Fibroblast of lung (primary cell): ENCODE data around the gene PBX4. TPM values are rescaled to one million over a fixed set of nuclear protein-coding genes. Genes with fewer than 3 reads are reported as not detected.
"Not testable (repeated sequence)": the region's sequence is repeated elsewhere in the genome, so short reads cannot be mapped to it uniquely, and the experiment has no call there.

ENCODE experiments used
- DNase-seq, 2 donors: peaks; one replicate each; pipeline versions ENCODE4 v3.0.0 to v3.0.0-alpha.2; 2010; ENCODE audit warnings: low read depth in 2 of 2
- H2AFZ ChIP-seq: 2 replicates; pipeline ENCODE4 v1.5.1; 2012; ENCODE audit warnings: low read length, control low read depth, inconsistent platforms
- H3K27ac ChIP-seq: 2 replicates; pipeline ENCODE4 v1.5.1; 2011; ENCODE audit warnings: low read length, control low read depth; ENCODE audit not compliant: insufficient read depth
- H3K27me3 ChIP-seq: 2 replicates; pipeline ENCODE4 v1.5.1; 2011; ENCODE audit warnings: mild to moderate bottlenecking, low read length; ENCODE audit not compliant: control insufficient read depth, insufficient read depth
- H3K36me3 ChIP-seq: 2 replicates; pipeline ENCODE4 v1.5.1; 2011; ENCODE audit warnings: low read length; ENCODE audit not compliant: control insufficient read depth, insufficient read depth
- H3K4me1 ChIP-seq: 2 replicates; pipeline ENCODE4 v1.5.1; 2011; ENCODE audit warnings: low read length; ENCODE audit not compliant: control insufficient read depth, insufficient read depth; ENCODE audit errors: extremely low read depth
- H3K4me2 ChIP-seq: 2 replicates; pipeline ENCODE4 v1.5.1; 2011; ENCODE audit warnings: low read length, control low read depth; ENCODE audit not compliant: insufficient read depth; ENCODE audit errors: extremely low read depth
- H3K4me3 ChIP-seq, 4 experiments: fragments of 200-600 bp in 1 of 4; sonication (generic) in 1 of 4; replicated peaks in 1 of 4; 2 replicates each; pipeline ENCODE4 v1.5.1; 2011 to 2016; ENCODE audit warnings: low read length in 4 of 4, low read depth in 3 of 4, mild to moderate bottlenecking in 3 of 4, control low read depth in 2 of 4, inconsistent platforms in 1 of 4, mixed read lengths in 1 of 4; ENCODE audit not compliant: insufficient read depth in 1 of 4; ENCODE audit errors: control extremely low read depth in 1 of 4
- H3K79me2 ChIP-seq: 2 replicates; pipeline ENCODE4 v1.5.1; 2012; ENCODE audit warnings: mild to moderate bottlenecking, low read length, inconsistent platforms; ENCODE audit not compliant: control insufficient read depth, insufficient read depth
- H3K9ac ChIP-seq: 2 replicates; pipeline ENCODE4 v1.5.1; 2011; ENCODE audit warnings: mild to moderate bottlenecking, low read length, control low read depth; ENCODE audit not compliant: insufficient read depth
- H3K9me3 ChIP-seq: 2 replicates; pipeline ENCODE4 v1.5.1; 2012; ENCODE audit warnings: low read depth, low read length; ENCODE audit not compliant: control insufficient read depth, insufficient read depth
- H4K20me1 ChIP-seq: 2 replicates; pipeline ENCODE4 v1.5.1; 2011; ENCODE audit warnings: low read length; ENCODE audit not compliant: control insufficient read depth, insufficient read depth; ENCODE audit errors: extremely low read depth
- CTCF ChIP-seq, 2 donors: IDR thresholded peaks in 1 of 2; conservative IDR thresholded peaks in 1 of 2; 1 replicate in 1 of 2; 2 replicates in 1 of 2; pipeline ENCODE4 v1.5.1; 2011 to 2012; ENCODE audit warnings: low read length in 2 of 2, control low read depth in 1 of 2, inconsistent platforms in 1 of 2, low read depth in 1 of 2, mild to moderate bottlenecking in 1 of 2
- EZH2 ChIP-seq: IDR thresholded peaks from 2 replicates; pipeline ENCODE4 v1.5.1; 2012; ENCODE audit warnings: low read length, control low read depth, mild to moderate bottlenecking; ENCODE audit errors: missing control alignments
- polyA minus RNA-seq: library from RNA; depleted of rRNA, polyadenylated mRNA; stranded (reverse); fragments of >200 nt; gene quantifications from 2 replicates; pipeline ENCODE4 v1.2.3, GENCODE V29; 2011; ENCODE audit warnings: low replicate concordance
- polyA plus RNA-seq, 2 donors: library from polyadenylated mRNA; depleted of rRNA in 1 of 2; stranded (reverse) in 1 of 2; unstranded in 1 of 2; fragments of >200 nt; gene quantifications; 2 replicates each; pipeline ENCODE4 v1.2.1, GENCODE V29; 2011 to 2012; ENCODE audit warnings: missing spikeins in 1 of 2
- total RNA-seq: library from RNA; depleted of rRNA; stranded (reverse); fragments of >200 nt; gene quantifications from 2 replicates; pipeline ENCODE4 v1.2.1, GENCODE V29; 2014

PBX4 gene
- total RNA-seq (1.5 and 1.7 TPM in 2 replicates), polyA plus RNA-seq (0.39 and 1.2 TPM in 2 replicates), polyA minus RNA-seq (3.3 TPM in 1 of 2 replicates, not detected in the other)
- 0.27 and 1.3 TPM in 2 replicates for polyA plus RNA-seq (2012)

DNA sequence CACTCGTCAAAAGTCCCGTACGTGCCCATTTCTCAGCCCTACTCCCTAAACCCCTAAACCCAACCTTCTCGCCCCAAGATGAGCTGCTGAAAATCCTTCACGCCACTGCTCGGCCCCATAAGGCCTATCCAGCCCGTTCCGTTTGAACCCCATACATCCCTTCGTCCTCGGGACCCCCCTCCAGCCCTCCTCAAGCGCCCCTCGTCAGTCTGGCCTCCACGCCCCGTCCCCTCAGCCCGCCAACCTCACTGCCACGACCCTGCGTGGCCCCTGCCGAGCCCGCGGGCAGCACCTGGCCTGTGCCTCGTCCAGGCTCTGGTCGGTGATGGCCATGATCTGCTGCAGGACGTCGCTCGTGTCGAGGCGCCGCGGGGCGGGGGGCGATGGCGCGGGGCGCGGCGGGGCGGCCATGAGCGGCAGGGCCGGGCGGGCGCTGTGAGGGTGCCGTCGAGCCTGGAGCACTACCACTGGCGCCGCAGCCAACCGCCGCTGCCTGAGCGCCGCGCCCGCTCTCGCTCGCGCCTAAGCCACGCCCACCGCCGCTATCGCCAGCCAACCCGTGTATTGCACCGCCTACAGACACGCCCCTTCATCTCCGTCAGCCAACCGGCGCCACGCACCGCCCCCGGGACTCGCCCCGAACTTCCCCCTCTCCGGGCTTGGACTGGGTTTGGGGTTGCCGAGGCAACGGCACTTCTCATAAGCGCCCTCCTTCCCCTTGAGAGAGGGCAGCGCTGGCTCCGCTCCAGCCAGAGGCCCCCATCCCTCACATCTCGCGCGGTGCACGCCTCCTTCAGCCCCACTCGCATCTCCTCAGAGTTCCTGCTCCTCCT lies at the start of gene PBX4:
PBX4 (minus strand) TSS at position 469 of the 833 bp plus-strand sequence; CDS start at position 411, 58 bp downstream.
- TF ChIP-seq CTCF (conservative IDR thresholded peaks at IDR 0.05 in 1 of 2, IDR thresholded peaks at IDR 0.05 in 1 of 2; ENCODE audit: low read depth in 1 of 2, low read length in 2 of 2) (no peak), EZH2 (no peak)
- H3K27ac ChIP-seq: peak within 1 kb of the TSS; percentile 57

GRCh38 chr19:19665420-19665948 lies 47.0 kb upstream of the PBX4 start:
- not testable (repeated sequence) for H4K20me1 ChIP-seq, H3K4me2 ChIP-seq, H3K9me3 ChIP-seq, H2AFZ ChIP-seq, DNase-seq, H3K36me3 ChIP-seq, H3K9ac ChIP-seq, H3K4me1 ChIP-seq, H3K4me3 ChIP-seq, H3K27me3 ChIP-seq, H3K27ac ChIP-seq
- peaks cover 25% of the 10 kb centered on the region for H3K79me2 ChIP-seq

More for the DNA sequence above, at the start of gene PBX4:
- Histone ChIP-seq H3K4me3 (peak within 1 kb of the TSS; percentile 53 to 58 (median 57)), H3K27me3 (no peaks in the 10 kb centered on the region), H3K9me3 (no peaks in the 10 kb centered on the region), H2AFZ (peak within 1 kb of the TSS; percentile 76), H3K9ac (peak within 1 kb of the TSS; percentile 53), H3K79me2 (no peaks in the 10 kb centered on the region), H3K36me3 (no peaks in the 10 kb centered on the region), H4K20me1 (no peaks in the 10 kb centered on the region), H3K4me2 (peak within 1 kb of the TSS; percentile 78), H3K4me1 (no peaks in the 10 kb centered on the region)
- DNase-seq: peak; percentile 85

GRCh38 chr19:19663256-19664120 lies 45.0 kb upstream of the PBX4 start, which contains the start of gene ATP13A1:
Gene ATP13A1 (minus strand): TSS chr19:19663676. CDS start chr19:19663666, 10 bp downstream.
- H3K27me3 ChIP-seq: no peaks in the 10 kb centered on the region
- H3K4me2 ChIP-seq: peak within 1 kb of the TSS; percentile 77
- H3K4me3 ChIP-seq: peak within 1 kb of the TSS; percentile 70 to 98 (median 96)
- H4K20me1 ChIP-seq: no peaks in the 10 kb centered on the region
- H2AFZ ChIP-seq: peak within 1 kb of the TSS; percentile 92
- TF ChIP-seq CTCF (conservative IDR thresholded peaks at IDR 0.05 in 1 of 2, IDR thresholded peaks at IDR 0.05 in 1 of 2; ENCODE audit: low read depth in 1 of 2, low read length in 2 of 2) (no peak), EZH2 (no peak)
- peaks cover 7% of the 10 kb centered on the region for H3K36me3 ChIP-seq
- peaks cover 33% of the 10 kb centered on the region for H3K79me2 ChIP-seq
- H3K9ac ChIP-seq: peak within 1 kb of the TSS; percentile 97
- H3K9me3 ChIP-seq: no peaks in the 10 kb centered on the region
- peaks cover 6% of the 10 kb centered on the region for H3K4me1 ChIP-seq
- peak within 1 kb of the TSS; percentile 98 for H3K27ac ChIP-seq
- peak; percentile 98 for DNase-seq
